Measurements from ENCODE around the gene METTL16.

The METTL16 gene

DNA sequence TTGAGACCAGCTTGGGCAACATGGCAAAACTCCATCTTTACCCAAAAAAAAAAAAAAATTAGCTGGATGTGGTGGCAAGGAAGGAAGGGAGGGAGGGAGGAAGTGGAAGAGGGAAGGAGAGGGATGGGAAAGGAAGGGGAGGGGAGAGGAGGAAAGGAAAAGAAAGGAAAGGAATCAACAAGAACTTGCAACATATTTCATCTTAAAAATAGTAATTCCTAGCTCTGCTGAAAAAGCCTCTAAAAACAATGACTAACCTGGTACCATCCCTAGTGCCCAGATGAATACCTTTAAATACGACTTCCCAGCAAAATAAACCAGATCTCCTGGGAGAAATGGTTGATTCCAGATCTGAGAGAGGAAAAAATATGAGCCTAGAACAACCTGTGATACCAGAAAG lies 83.8 kb downstream of the METTL16 start:
- no peak overlapping the region for H3K4me3 ChIP-seq (ENCODE audit: control insufficient read depth, low read depth, low read length)
- no peak for TF ChIP-seq CTCF (IDR thresholded peaks at IDR 0.05; ENCODE audit: control insufficient read depth, insufficient read depth, low read depth, low read length, missing control alignments)
- no peak for DNase-seq (ENCODE audit: low read depth)

DNA sequence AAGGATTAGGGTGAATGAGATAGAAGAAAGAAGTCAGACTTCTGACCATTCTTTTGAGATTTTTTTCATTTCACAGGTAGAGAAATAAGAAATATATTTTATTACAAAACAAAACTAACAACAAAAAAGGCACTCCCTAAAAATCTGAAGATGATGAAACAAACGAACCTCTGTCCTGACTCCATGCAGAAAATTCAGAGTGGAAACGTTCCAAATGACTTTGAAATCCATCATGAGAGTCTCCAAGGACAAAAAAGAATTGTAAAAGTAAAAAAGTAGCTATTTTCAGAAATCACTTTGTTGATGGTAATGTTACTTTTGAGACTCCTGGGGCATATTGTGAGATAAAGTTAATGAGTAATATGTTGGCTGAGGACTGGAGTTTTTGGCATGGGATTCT lies 84.5 kb downstream of the METTL16 start:
- DNase-seq (ENCODE audit: low read depth) = no peak
- no peak for TF ChIP-seq CTCF (IDR thresholded peaks at IDR 0.05; ENCODE audit: control insufficient read depth, insufficient read depth, low read depth, low read length, missing control alignments)
- H3K4me3 ChIP-seq (ENCODE audit: control insufficient read depth, low read depth, low read length) = no peak overlapping the region

GRCh38 chr17:2423271-2423670 lies 88.4 kb downstream of the METTL16 start:
- no peak for DNase-seq (ENCODE audit: low read depth)
- no peak for TF ChIP-seq CTCF (IDR thresholded peaks at IDR 0.05; ENCODE audit: control insufficient read depth, insufficient read depth, low read depth, low read length, missing control alignments)

GRCh38 chr17:2421315-2422147 lies 90.2 kb downstream of the METTL16 start:
- DNase-seq (ENCODE audit: low read depth) = no peak
- peak; percentile 15 for TF ChIP-seq CTCF (IDR thresholded peaks at IDR 0.05; ENCODE audit: control insufficient read depth, insufficient read depth, low read depth, low read length, missing control alignments)
- H3K4me3 ChIP-seq (ENCODE audit: control insufficient read depth, low read depth, low read length) = no peak overlapping the region

More at GRCh38 chr17:2423271-2423670, 88.4 kb downstream of the METTL16 start:
- no peak overlapping the region for H3K4me3 ChIP-seq (ENCODE audit: control insufficient read depth, low read depth, low read length)

- TF ChIP-seq CTCF (IDR thresholded peaks at IDR 0.05; ENCODE audit: control insufficient read depth, insufficient read depth, low read depth, low read length, missing control alignments) = no peak
- DNase-seq (ENCODE audit: low read depth) = no peak
- no peak overlapping the region for H3K4me3 ChIP-seq (ENCODE audit: control insufficient read depth, low read depth, low read length)
These were observed 91.5 kb downstream of the METTL16 start for GRCh38 chr17:2420176-2420575.

DNA sequence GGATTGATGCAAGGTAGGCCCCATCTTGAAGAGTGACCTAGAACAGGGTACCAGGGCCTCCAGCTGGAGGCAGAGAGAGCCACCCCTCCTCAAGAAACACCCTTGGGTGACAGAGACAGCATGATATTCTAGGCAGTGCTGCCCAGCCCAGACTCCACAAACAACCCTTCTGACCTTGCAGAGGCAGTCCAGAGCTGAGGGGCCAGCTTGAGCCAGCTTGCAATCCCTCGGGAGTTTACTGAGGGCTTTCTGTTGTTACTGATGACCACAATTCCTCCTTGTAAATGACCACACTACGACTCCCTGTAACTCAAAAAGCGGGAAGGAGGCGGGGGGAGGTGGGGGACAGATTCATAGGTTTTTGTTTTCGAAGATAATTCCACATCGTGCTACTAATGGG lies 92.2 kb downstream of the METTL16 start:
- DNase-seq (ENCODE audit: low read depth) = no peak
- H3K4me3 ChIP-seq (ENCODE audit: control insufficient read depth, low read depth, low read length) = no peak overlapping the region
- no peak for TF ChIP-seq CTCF (IDR thresholded peaks at IDR 0.05; ENCODE audit: control insufficient read depth, insufficient read depth, low read depth, low read length, missing control alignments)

Measured in AG09309 (cell line).